Lower lobe of right lung (tissue), 2 donors: ENCODE measurements around the gene AGPAT1. TPM values are rescaled to one million over a fixed set of nuclear protein-coding genes. Genes with fewer than 3 reads are reported as not detected.

Experiments used
- ATAC-seq, 2 donors: fragments of 200-7000 bp; cut with Tn5 transposase; one replicate each; pipeline ENCODE4 v1.9.1; 2020 to 2022; ENCODE audit warnings: mild to moderate bottlenecking in 2 of 2, moderate library complexity in 2 of 2
- DNase-seq: peaks from one replicate; pipeline ENCODE4 v3.0.0-alpha.2; 2020
- H3K27ac ChIP-seq: fragments of 200-600 bp; one replicate; pipeline ENCODE4 v1.8.0; 2022
- H3K27me3 ChIP-seq: fragments of 200-600 bp; one replicate; pipeline ENCODE4 v1.8.0; 2022; ENCODE audit warnings: low read depth
- H3K36me3 ChIP-seq: fragments of 200-600 bp; one replicate; pipeline ENCODE4 v1.8.0; 2022; ENCODE audit warnings: mild to moderate bottlenecking
- H3K4me1 ChIP-seq: fragments of 200-600 bp; one replicate; pipeline ENCODE4 v1.8.0; 2022
- H3K4me3 ChIP-seq: fragments of 200-600 bp; one replicate; pipeline ENCODE4 v1.8.0; 2022; ENCODE audit warnings: mild to moderate bottlenecking
- H3K9me3 ChIP-seq: fragments of 200-600 bp; one replicate; pipeline ENCODE4 v1.8.0; 2022
- intact Hi-C: fragments of 100-400 bp; cut with DNase I; formaldehyde crosslinking; loops from one replicate; pipeline ENCODE4 v1.11.0; 2022
- total RNA-seq: library from RNA; stranded (reverse); fragmentation: NEBNext Ultra II Directional; extraction: Animal tissue kit (Norgen Biotek cat#: 25700); gene quantifications from one replicate; pipeline ENCODE4 v1.2.1, GENCODE V29; 2021
- TF ChIP-seq, protein P1 (sequence below): fragments of 200-600 bp; IDR thresholded peaks from one replicate; pipeline ENCODE4 v1.8.0; 2022; ENCODE audit warnings: antibody characterized with exemption, mild to moderate bottlenecking
- donor health status: DM: no; HTN: yes; CAD: no; lungs with severe emphysema.

AGPAT1 gene
- total RNA-seq, 1 donor from 2014 or later = 51.2 TPM

DNA sequence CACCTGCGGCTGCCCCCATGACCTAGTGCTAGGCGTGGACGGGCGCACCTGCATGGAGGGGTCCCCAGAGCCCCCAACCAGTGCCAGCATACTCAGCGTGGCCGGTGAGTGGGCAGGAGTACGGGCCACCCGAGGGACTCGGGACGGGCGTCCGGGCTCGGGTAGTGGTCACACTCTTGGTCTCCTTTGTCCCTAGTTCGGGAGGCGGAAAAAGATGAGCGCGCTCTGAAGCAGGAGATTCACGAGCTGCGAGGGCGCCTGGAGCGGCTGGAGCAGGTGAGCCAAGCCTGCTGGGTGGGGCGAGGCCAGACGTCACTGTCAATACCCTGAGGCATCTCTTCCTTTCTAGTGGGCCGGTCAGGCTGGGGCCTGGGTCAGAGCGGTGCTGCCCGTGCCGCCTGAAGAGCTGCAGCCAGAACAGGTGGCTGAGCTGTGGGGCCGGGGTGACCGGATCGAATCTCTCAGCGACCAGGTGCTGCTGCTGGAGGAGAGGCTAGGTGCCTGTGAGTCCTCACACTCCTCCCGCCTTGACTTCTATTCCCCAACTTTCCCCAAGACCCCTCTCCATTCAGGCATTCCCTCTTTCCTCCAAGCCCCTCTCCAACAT is 8.6 kb downstream of the AGPAT1 start:
- intact Hi-C loops = no loop called here
- TF ChIP-seq, protein P1, sequence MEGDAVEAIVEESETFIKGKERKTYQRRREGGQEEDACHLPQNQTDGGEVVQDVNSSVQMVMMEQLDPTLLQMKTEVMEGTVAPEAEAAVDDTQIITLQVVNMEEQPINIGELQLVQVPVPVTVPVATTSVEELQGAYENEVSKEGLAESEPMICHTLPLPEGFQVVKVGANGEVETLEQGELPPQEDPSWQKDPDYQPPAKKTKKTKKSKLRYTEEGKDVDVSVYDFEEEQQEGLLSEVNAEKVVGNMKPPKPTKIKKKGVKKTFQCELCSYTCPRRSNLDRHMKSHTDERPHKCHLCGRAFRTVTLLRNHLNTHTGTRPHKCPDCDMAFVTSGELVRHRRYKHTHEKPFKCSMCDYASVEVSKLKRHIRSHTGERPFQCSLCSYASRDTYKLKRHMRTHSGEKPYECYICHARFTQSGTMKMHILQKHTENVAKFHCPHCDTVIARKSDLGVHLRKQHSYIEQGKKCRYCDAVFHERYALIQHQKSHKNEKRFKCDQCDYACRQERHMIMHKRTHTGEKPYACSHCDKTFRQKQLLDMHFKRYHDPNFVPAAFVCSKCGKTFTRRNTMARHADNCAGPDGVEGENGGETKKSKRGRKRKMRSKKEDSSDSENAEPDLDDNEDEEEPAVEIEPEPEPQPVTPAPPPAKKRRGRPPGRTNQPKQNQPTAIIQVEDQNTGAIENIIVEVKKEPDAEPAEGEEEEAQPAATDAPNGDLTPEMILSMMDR = no peak
- ATAC-seq (peak in 1 of 2 donors; percentile 8), DNase-seq (no peak)
- no peak overlapping the region for H3K27ac ChIP-seq
- no peaks in the 10 kb centered on the region for H3K27me3 ChIP-seq
- no peak overlapping the region for H3K4me3 ChIP-seq
- peaks cover 53% of the 10 kb centered on the region for H3K36me3 ChIP-seq
- no peaks in the 10 kb centered on the region for H3K4me1 ChIP-seq
- no peaks in the 10 kb centered on the region for H3K9me3 ChIP-seq

DNA sequence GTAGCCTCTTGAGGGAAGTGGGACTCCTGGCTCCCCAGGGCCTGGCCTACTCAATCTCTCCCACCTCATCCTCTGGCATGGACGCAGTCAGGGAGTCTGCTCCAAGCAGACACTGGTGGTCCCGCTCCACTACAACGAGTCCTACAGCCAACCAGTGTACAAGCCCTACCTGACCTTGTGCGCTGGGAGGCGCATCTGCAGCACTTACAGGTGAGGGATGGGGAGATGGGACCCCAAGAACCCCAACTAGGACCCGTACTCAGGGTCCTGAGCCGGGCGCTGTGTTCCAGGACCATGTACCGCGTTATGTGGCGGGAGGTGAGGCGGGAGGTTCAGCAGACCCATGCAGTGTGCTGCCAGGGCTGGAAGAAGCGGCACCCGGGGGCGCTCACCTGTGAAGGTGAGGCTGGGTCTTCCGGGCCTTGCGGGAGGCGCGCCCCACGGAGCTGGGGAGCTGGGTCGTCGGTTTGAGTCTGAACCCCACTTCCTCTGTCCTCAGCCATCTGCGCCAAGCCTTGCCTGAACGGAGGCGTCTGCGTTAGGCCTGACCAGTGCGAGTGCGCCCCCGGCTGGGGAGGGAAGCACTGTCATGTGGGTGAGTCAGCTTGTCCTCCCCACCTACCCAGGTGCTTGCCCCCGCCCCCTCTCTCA is 9.3 kb downstream of the AGPAT1 start:
- Histone ChIP-seq H3K4me3 (no peak overlapping the region), H3K27me3 (no peaks in the 10 kb centered on the region), H3K36me3 (peaks cover 53% of the 10 kb centered on the region), H3K4me1 (no peaks in the 10 kb centered on the region), H3K9me3 (no peaks in the 10 kb centered on the region), H3K27ac (no peak overlapping the region)
- ATAC-seq (peak in 1 of 2 donors; percentile 7), DNase-seq (no peak)
- intact Hi-C loops = no loop called here
- TF ChIP-seq, protein P1 = no peak

DNA sequence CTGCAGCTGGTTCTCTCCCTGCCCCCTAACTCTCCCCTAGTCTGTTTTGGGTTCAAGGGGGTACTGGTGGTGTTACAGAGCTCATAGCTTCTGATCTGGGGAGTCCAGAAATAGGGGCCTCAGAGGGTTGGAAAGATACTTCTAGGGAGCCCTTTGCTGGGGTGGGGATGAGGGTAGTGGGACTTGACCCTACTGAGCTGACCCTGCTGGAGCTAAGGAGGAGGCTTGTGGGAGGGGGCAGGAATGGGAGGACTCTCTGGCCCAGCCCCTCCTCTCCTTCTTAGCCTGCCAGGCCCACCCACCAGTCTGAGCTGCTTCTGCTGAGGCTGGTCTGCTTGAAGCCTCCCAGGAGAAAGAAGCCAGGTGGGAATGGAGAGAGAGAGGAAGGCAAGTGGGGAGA is 11.6 kb downstream of the AGPAT1 start, which contains the start of gene EGFL8:
Gene EGFL8, plus strand, starts transcription at position 301 of the 400 bp plus-strand sequence. CDS start 1,571 bp downstream, outside the sequence.
- Histone ChIP-seq H3K4me3 (no peak within 1 kb of the TSS), H3K36me3 (peaks cover 36% of the 10 kb centered on the region), H3K9me3 (no peaks in the 10 kb centered on the region), H3K4me1 (no peaks in the 10 kb centered on the region), H3K27me3 (no peaks in the 10 kb centered on the region), H3K27ac (peak within 1 kb of the TSS; percentile 69)
- TF ChIP-seq, protein P1 = no peak
- DNase-seq (no peak), ATAC-seq (no peak)
- intact Hi-C loops = no loop called here

DNA sequence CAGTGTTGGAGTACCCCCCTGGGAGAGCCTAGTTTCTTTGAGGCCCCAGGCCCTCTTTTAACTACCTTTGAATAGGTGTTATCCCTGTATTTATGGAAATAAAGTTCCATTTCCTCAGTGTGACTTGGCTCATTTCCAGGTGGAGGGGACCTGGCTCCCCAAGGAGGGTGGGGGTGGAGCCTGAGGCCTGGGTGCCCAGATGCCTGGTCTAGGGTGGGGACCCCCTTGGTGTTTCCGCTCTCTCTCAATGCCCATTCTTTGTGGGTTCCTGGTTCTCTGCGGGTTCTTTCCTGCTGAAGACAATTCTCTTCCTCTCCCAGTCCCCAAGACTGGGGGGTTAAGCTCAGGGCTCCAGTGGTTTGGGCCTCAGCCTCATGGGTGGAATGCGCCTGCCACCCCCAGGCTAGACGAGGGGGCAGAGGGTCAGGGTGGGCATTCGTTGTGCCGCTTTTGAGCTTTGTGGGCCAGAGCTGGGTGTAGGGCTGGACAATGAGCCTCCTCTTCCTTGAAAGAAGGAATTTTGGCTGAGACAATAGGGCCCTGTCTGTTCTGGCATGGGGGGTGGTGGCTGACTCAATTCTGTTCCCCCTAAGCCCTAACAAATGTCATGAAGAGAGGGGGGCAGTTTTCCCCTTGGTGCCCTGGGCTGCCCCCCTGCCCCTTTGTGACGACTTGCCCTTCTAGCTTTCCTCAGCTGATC is 12.2 kb downstream of the AGPAT1 start:
- Histone ChIP-seq H3K4me3 (no peak overlapping the region), H3K27ac (peak overlapping the region; percentile 69), H3K4me1 (no peaks in the 10 kb centered on the region), H3K36me3 (peaks cover 35% of the 10 kb centered on the region), H3K9me3 (no peaks in the 10 kb centered on the region), H3K27me3 (no peaks in the 10 kb centered on the region)
- intact Hi-C loops = no loop called here
- TF ChIP-seq, protein P1 = no peak
- ATAC-seq (peak; percentile 4 to 22), DNase-seq (no peak)

DNA sequence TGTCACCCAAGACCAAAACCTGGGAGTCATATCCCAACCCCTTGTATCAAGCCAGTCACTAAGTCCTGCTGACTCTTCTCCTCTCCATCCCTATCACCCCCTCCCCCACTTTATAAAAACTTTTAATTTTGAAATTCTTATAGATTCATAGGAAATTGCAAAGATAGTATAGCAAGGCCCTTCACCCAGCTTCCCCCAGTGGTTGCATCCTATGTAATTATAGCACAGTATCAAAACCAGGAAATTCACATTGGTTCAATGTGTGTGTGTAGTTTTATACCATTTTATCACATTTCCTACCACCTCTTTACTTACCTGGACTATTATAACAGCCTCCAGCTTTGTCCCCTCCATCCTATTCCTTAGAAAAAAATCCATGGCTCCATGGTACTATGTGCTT is 17.8 kb downstream of the AGPAT1 start:
- intact Hi-C loops = no loop called here
- peaks cover 11% of the 10 kb centered on the region for H3K27me3 ChIP-seq
- H3K4me3 ChIP-seq = no peak overlapping the region
- ATAC-seq = no peak
- H3K9me3 ChIP-seq = no peaks in the 10 kb centered on the region
- H3K36me3 ChIP-seq = peaks cover 28% of the 10 kb centered on the region
- TF ChIP-seq, protein P1 = no peak
- no peak for DNase-seq
- H3K27ac ChIP-seq = no peak overlapping the region
- peaks cover 17% of the 10 kb centered on the region for H3K4me1 ChIP-seq
